Subcutaneous adipose tissue (tissue), 4 donors: ENCODE measurements around the gene AP4B1. TPM values are rescaled to one million over a fixed set of nuclear protein-coding genes. Genes with fewer than 3 reads are reported as not detected.

Experiments used
- CTCF ChIP-seq: fragments of 450-650 bp; IDR thresholded peaks from one replicate; pipeline ENCODE4 v1.5.1; 2016; ENCODE audit warnings: low read depth, mild to moderate bottlenecking, control low read depth, antibody characterized with exemption, moderate library complexity
- total RNA-seq, 4 donors: library from RNA; depleted of rRNA; stranded (reverse); fragments of >200 nt; gene quantifications; one replicate each; pipeline ENCODE4 v1.1.0, GENCODE V29; 2016

The AP4B1 gene
- total RNA-seq, 4 donors from 2014 or later = 9.0 to 19.9 (median 13.1) TPM

- no peak for TF ChIP-seq CTCF
Measured at GRCh38 chr1:113874012-113874879, 30.4 kb downstream of the AP4B1 start.

- no peak for TF ChIP-seq CTCF
Measured at GRCh38 chr1:113872219-113872935, 32.2 kb downstream of the AP4B1 start.

- TF ChIP-seq CTCF = no peak
Measured at GRCh38 chr1:113871597-113872113, 32.9 kb downstream of the AP4B1 start, which contains the start of gene PTPN22. TSS of gene PTPN22 (minus strand) at chr1:113871712.

- TF ChIP-seq CTCF = no peak
Measured at GRCh38 chr1:113870778-113871177, 33.8 kb downstream of the AP4B1 start.

- no peak for TF ChIP-seq CTCF
Measured at GRCh38 chr1:113868387-113869083, 36.1 kb downstream of the AP4B1 start.

GRCh38 chr1:113861641-113862040 is 43.0 kb downstream of the AP4B1 start:
- no peak for TF ChIP-seq CTCF
